Measurements from ENCODE around the gene TESMIN. TPM values are rescaled to one million over a fixed set of nuclear protein-coding genes. Genes with fewer than 3 reads are reported as not detected.

TESMIN gene
- total RNA-seq, 1 experiment from 2014 or later: 45.2 TPM

DNA sequence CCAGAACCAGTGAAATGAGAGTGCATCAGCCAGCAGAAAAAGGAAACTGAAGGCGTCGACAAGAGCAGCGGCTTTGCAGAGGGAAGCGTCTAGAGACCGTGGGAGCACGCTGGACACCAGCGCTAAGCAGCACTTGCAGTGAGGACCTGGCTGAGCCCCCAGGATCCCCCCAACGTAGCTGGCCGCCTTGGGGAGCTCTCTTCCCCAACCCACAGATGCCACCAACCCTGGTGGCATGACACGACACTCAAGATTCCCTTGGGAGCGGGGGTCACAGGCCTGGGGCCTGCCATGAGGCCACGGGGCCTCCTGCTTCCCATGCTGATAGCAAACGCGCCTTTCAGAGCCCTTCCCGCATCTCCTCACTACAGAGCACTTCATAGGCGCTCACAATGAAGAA, 13.4 kb upstream of the TESMIN start:
- H3K14ac ChIP-seq (ENCODE audit: insufficient read depth, low read length): no peak overlapping the region
- H3K79me1 ChIP-seq (ENCODE audit: insufficient read depth, low read depth, low read length, poor library complexity, severe bottlenecking): no peaks in the 10 kb centered on the region
- H3K4me2 ChIP-seq (ENCODE audit: insufficient read depth, insufficient read length, low read length): no peak overlapping the region
- no peak overlapping the region for H3K18ac ChIP-seq (ENCODE audit: insufficient read length, low read depth, low read length)
- no peaks in the 10 kb centered on the region for H3K23me2 ChIP-seq (ENCODE audit: insufficient read length, low read depth, low read length, poor library complexity, severe bottlenecking)
- no peak overlapping the region for H2BK15ac ChIP-seq (ENCODE audit: low read depth, low read length)
- Mint-ChIP-seq H3K4me1 (peaks cover 12 to 13% of the 10 kb centered on the region in 2 experiments), H3K27me3 (ENCODE audit: low read depth) (no peaks in the 10 kb centered on the region; the same call in 1 of the 2 replicates), H3K4me3 (no peak overlapping the region), H3K36me3 (ENCODE audit: insufficient read depth in 1 of 3, low read depth in 3 of 3) (peaks cover 0 to 7% (median 0%) of the 10 kb centered on the region in 3 experiments; a peak in 2 of 7 replicates), H3K9me3 (no peaks in the 10 kb centered on the region; a peak in 1 of 5 replicates), H3K27ac (peak overlapping the region in 1 of 3 experiments; percentile 77; a peak in 2 of 7 replicates)
- no peak overlapping the region for H2BK120ac ChIP-seq (ENCODE audit: low read depth, low read length, poor library complexity, severe bottlenecking)
- TF ChIP-seq, protein P1, sequence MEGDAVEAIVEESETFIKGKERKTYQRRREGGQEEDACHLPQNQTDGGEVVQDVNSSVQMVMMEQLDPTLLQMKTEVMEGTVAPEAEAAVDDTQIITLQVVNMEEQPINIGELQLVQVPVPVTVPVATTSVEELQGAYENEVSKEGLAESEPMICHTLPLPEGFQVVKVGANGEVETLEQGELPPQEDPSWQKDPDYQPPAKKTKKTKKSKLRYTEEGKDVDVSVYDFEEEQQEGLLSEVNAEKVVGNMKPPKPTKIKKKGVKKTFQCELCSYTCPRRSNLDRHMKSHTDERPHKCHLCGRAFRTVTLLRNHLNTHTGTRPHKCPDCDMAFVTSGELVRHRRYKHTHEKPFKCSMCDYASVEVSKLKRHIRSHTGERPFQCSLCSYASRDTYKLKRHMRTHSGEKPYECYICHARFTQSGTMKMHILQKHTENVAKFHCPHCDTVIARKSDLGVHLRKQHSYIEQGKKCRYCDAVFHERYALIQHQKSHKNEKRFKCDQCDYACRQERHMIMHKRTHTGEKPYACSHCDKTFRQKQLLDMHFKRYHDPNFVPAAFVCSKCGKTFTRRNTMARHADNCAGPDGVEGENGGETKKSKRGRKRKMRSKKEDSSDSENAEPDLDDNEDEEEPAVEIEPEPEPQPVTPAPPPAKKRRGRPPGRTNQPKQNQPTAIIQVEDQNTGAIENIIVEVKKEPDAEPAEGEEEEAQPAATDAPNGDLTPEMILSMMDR (conservative IDR thresholded peaks at IDR 0.05): no peak
- H3K9ac ChIP-seq (ENCODE audit: extremely low read depth, insufficient read length, low read length): no peak overlapping the region
- no peak overlapping the region for H3T11ph ChIP-seq (ENCODE audit: low read length)
- no peak overlapping the region for H4K5ac ChIP-seq (ENCODE audit: insufficient read length, low read depth, low read length)
- no peak overlapping the region for H2BK20ac ChIP-seq (ENCODE audit: low read depth, low read length, poor library complexity, severe bottlenecking)
- no peaks in the 10 kb centered on the region for H3K4me1 ChIP-seq (ENCODE audit: insufficient read depth, low read length)
- no CpG with 5 or more reads among the region's 16 CpGs for WGBS (ENCODE audit: extremely low coverage, insufficient read length, low lambda C conversion rate)
- H4K91ac ChIP-seq (ENCODE audit: insufficient read length, low read depth, low read length): no peak overlapping the region
- H4K20me1 ChIP-seq (ENCODE audit: control insufficient read depth, insufficient read depth, insufficient read length): no peaks in the 10 kb centered on the region
- H3K27ac ChIP-seq (ENCODE audit: insufficient read length, low read depth, low read length): no peak overlapping the region
- H3K56ac ChIP-seq (ENCODE audit: insufficient read length, low read depth, low read length): no peak overlapping the region
- no peaks in the 10 kb centered on the region for H3K27me3 ChIP-seq (ENCODE audit: insufficient read depth, low read length)
- H2BK5ac ChIP-seq (ENCODE audit: insufficient read length, low read length): no peak overlapping the region
- no peak overlapping the region for H2BK12ac ChIP-seq (ENCODE audit: insufficient read length, low read depth, low read length)
- H2AK5ac ChIP-seq (ENCODE audit: insufficient read length, low read length): no peak overlapping the region
- H3K79me2 ChIP-seq (ENCODE audit: insufficient read depth, low read length): no peaks in the 10 kb centered on the region
- no peak for DNase-seq
- no peak overlapping the region for H3K23ac ChIP-seq (ENCODE audit: insufficient read length, low read depth, low read length)
- no peak overlapping the region for H2AFZ ChIP-seq (ENCODE audit: low read length)
- H3K9me3 ChIP-seq (ENCODE audit: control insufficient read depth, low read depth, low read length): no peaks in the 10 kb centered on the region
- no peak overlapping the region for H3K4ac ChIP-seq (ENCODE audit: low read depth, low read length)
- no peak overlapping the region for H4K8ac ChIP-seq (replicated peaks; ENCODE audit: insufficient read length, low read depth, low read length)
